ENCODE measurements around the gene FOXN1. TPM values are rescaled to one million over a fixed set of nuclear protein-coding genes. Genes with fewer than 3 reads are reported as not detected.

FOXN1 gene
- total RNA-seq, 2 donors from 2014 or later = not detected

DNA sequence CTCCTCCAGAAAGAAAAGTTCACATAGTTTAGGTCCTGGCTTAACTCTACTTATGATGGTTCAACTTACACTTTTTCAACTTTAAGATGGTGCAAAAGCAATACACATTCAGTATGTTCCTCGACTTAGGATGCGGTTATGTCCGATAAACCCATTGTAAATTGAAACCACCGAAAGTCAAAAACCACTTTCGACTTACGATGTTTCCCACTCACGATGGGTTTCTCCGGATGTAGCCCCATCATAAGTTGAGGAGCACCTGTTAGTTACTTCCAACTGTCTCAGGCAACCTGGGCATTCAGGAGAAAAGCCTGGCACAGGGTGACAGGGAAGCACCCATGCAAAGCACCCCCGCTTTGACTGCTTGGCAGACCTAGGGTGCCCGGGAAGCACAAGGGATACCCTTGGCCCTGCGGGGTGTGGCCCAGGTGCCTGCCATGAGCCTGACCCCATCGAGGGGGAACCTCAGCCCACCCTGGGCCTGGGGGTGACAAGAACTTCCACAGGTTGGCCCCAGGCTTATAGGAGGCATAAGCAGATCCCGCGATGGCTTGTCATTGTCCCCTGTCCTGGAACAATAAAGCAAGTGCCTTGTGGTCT is 32.2 kb downstream of the FOXN1 start:
- TF ChIP-seq, protein P1, sequence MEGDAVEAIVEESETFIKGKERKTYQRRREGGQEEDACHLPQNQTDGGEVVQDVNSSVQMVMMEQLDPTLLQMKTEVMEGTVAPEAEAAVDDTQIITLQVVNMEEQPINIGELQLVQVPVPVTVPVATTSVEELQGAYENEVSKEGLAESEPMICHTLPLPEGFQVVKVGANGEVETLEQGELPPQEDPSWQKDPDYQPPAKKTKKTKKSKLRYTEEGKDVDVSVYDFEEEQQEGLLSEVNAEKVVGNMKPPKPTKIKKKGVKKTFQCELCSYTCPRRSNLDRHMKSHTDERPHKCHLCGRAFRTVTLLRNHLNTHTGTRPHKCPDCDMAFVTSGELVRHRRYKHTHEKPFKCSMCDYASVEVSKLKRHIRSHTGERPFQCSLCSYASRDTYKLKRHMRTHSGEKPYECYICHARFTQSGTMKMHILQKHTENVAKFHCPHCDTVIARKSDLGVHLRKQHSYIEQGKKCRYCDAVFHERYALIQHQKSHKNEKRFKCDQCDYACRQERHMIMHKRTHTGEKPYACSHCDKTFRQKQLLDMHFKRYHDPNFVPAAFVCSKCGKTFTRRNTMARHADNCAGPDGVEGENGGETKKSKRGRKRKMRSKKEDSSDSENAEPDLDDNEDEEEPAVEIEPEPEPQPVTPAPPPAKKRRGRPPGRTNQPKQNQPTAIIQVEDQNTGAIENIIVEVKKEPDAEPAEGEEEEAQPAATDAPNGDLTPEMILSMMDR (conservative IDR thresholded peaks at IDR 0.05) = no peak
- H3K36me3 ChIP-seq (ENCODE audit: control insufficient read depth, insufficient read depth, low read length) = no peaks in the 10 kb centered on the region
- H3K4me1 ChIP-seq (ENCODE audit: control insufficient read depth, insufficient read depth, low read length) = no peaks in the 10 kb centered on the region
- no peaks in the 10 kb centered on the region for H3K4me1 Mint-ChIP-seq
- H3K4me3 ChIP-seq (ENCODE audit: low read length) = no peak overlapping the region
- H3K27me3 ChIP-seq (ENCODE audit: control insufficient read depth, insufficient read depth, low read length, poor library complexity, severe bottlenecking) = no peaks in the 10 kb centered on the region
- H3K9me3 Mint-ChIP-seq = no peaks in the 10 kb centered on the region
- H3K9ac ChIP-seq (ENCODE audit: extremely low read depth, low read length, poor library complexity, severe bottlenecking) = no peak overlapping the region
- H3K36me3 Mint-ChIP-seq (ENCODE audit: low read depth) = no peaks in the 10 kb centered on the region
- no peak overlapping the region for H3K4me3 Mint-ChIP-seq
- H3K27me3 Mint-ChIP-seq (ENCODE audit: insufficient read depth) = no peaks in the 10 kb centered on the region
- WGBS, 2 experiments (ENCODE audit: insufficient coverage in 1 of 2, insufficient read length in 1 of 2) = 92 to 95% methylated on average over 14 of the region's 14 CpGs
- H3K9me3 ChIP-seq (ENCODE audit: control insufficient read depth, low read length) = no peaks in the 10 kb centered on the region
- H3K27ac Mint-ChIP-seq = no peak overlapping the region
- no peak overlapping the region for H3K27ac ChIP-seq (ENCODE audit: low read depth, low read length)
- DNase-seq = no peak

DNA sequence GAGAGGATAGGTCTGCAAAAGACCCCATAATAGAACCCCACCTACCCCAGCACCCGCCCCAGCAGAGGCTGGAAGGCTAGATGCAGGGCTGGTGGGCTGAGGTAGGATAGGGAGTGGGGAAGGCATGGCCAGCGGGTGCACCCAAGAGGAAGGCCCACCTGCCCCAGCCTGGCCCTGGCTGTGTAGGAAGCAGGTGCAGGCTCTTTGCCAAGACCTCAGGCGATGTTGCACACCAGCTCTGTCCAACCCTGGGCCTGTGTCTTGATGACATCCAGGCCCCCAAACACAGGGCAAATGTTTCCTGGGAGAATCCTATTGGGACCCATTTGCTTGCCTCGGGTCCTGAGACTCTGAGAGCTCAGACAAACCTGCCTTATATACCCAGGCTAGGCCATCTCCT is 34.1 kb downstream of the FOXN1 start:
- Mint-ChIP-seq H3K27ac (no peak overlapping the region), H3K4me1 (peaks cover 5% of the 10 kb centered on the region), H3K9me3 (no peaks in the 10 kb centered on the region), H3K36me3 (ENCODE audit: low read depth) (no peaks in the 10 kb centered on the region), H3K27me3 (ENCODE audit: insufficient read depth) (no peaks in the 10 kb centered on the region), H3K4me3 (no peak overlapping the region)
- no peaks in the 10 kb centered on the region for H3K9me3 ChIP-seq (ENCODE audit: control insufficient read depth, low read length)
- no peak overlapping the region for H3K27ac ChIP-seq (ENCODE audit: low read depth, low read length)
- H3K4me3 ChIP-seq (ENCODE audit: low read length) = no peak overlapping the region
- no peaks in the 10 kb centered on the region for H3K36me3 ChIP-seq (ENCODE audit: control insufficient read depth, insufficient read depth, low read length)
- TF ChIP-seq, protein P1 (conservative IDR thresholded peaks at IDR 0.05) = no peak
- no peaks in the 10 kb centered on the region for H3K27me3 ChIP-seq (ENCODE audit: control insufficient read depth, insufficient read depth, low read length, poor library complexity, severe bottlenecking)
- no peaks in the 10 kb centered on the region for H3K4me1 ChIP-seq (ENCODE audit: control insufficient read depth, insufficient read depth, low read length)
- no peak for DNase-seq
- no peak overlapping the region for H3K9ac ChIP-seq (ENCODE audit: extremely low read depth, low read length, poor library complexity, severe bottlenecking)
- 86 to 100% methylated on average over 2 to 3 of the region's 4 CpGs for WGBS, 2 experiments (ENCODE audit: insufficient coverage in 1 of 2, insufficient read length in 1 of 2)

DNA sequence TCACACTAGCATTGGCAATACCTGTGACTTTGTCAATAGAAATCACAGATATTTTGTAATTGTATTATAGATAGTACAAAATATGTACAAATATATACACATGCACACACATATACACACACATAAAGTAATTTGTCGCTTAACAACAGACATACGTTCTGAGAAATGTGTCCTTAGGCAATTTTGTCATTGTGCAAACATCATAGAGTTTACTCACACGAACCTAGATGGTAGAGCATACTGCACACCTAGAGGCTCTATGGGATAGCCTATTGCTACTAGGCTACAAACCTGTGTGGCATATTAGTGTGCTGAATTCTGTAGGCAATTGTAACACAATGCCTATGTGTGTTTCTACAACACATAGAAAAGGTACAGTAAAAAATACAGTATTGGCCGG is 35.3 kb downstream of the FOXN1 start:
- 94 to 97% methylated on average over 3 to 4 of the region's 4 CpGs for WGBS, 2 experiments (ENCODE audit: insufficient coverage in 1 of 2, insufficient read length in 1 of 2)
- no peak overlapping the region for H3K4me3 Mint-ChIP-seq
- Histone ChIP-seq H3K36me3 (ENCODE audit: control insufficient read depth, insufficient read depth, low read length) (no peaks in the 10 kb centered on the region), H3K4me1 (ENCODE audit: control insufficient read depth, insufficient read depth, low read length) (no peaks in the 10 kb centered on the region), H3K27me3 (ENCODE audit: control insufficient read depth, insufficient read depth, low read length, poor library complexity, severe bottlenecking) (no peaks in the 10 kb centered on the region), H3K4me3 (ENCODE audit: low read length) (no peak overlapping the region), H3K9me3 (ENCODE audit: control insufficient read depth, low read length) (no peaks in the 10 kb centered on the region), H3K9ac (ENCODE audit: extremely low read depth, low read length, poor library complexity, severe bottlenecking) (no peak overlapping the region), H3K27ac (ENCODE audit: low read depth, low read length) (no peak overlapping the region)
- H3K9me3 Mint-ChIP-seq = no peaks in the 10 kb centered on the region
- H3K36me3 Mint-ChIP-seq (ENCODE audit: low read depth) = no peaks in the 10 kb centered on the region
- TF ChIP-seq, protein P1 (conservative IDR thresholded peaks at IDR 0.05) = no peak
- H3K27me3 Mint-ChIP-seq (ENCODE audit: insufficient read depth) = no peaks in the 10 kb centered on the region
- peaks cover 7% of the 10 kb centered on the region for H3K4me1 Mint-ChIP-seq
- no peak overlapping the region for H3K27ac Mint-ChIP-seq
- no peak for DNase-seq
